OCI-M1 (cell line): ENCODE data around the gene NR2C2.

ENCODE experiments used
- DNase-seq: peaks from one replicate; lab custom pipeline; 2025; lab: John Stamatoyannopoulos, UW

NR2C2 gene

GRCh38 chr3:14921811-14922705 lies 25.3 kb upstream of the NR2C2 start:
- no peak for DNase-seq

- no peak for DNase-seq
Observed at GRCh38 chr3:14922863-14923262, 24.5 kb upstream of the NR2C2 start.

DNA sequence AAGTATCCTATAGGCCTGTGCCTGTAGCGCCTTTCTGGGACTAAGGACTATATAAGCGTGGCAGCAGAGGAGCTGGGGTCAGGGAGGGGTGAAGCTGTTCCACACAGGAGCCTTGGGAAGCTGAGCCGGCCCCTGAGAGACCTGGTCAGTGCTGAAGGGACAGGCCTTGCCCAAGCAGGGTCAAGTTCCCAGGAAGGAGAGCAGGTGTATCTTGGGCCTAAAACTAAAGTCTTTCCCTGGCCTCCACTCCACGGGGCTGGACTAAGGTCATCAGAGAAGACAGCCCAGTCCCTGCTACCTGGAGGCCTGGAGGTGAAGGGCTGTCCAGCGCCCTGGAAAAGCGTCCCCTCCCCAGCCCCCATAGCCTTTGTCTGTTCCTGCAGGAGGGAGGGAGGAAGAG lies 23.9 kb upstream of the NR2C2 start:
- DNase-seq, result no peak

GRCh38 chr3:14925729-14926591 lies 21.4 kb upstream of the NR2C2 start:
- DNase-seq, result peak; percentile 83

GRCh38 chr3:14926592-14926991 lies 20.8 kb upstream of the NR2C2 start:
- DNase-seq, result no peak

- no peak for DNase-seq
Observed at GRCh38 chr3:14927308-14927707, 20.1 kb upstream of the NR2C2 start.

DNA sequence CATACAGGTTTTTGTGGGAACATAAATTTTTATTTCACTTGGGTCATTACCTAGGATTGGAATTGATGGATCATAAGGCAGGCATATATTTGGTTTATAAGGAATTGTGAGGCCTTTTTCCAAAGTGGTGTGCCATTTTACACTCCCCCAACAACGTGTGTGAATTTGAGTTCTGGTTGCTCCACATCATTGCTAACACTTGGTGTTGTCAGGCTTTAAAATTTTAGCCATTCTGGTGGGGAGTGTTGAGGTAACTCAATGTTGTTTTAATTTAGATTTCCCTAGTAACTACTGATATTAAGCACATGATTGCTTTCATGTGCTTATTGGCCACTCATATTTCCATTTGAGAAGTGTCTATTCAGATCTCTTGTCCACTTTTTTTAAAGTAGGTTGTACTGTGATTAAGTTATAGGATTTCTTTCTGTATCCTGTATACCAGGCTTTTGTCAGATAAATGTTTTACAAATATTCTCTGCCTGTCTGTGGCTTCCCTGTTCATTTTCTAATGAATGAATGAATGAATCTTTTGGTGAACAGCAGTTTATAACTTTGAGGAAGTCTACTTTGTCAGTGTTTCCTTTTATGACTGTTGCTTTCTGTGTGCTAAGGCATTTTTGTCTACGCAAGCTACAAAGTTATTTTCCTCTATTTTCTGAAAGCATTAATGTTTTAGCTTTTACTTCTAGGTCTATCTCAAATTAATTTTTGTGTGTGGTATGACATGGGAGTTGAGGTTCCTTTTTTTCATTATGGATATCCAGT lies 17.9 kb upstream of the NR2C2 start:
- no peak for DNase-seq

- no peak for DNase-seq
Observed at GRCh38 chr3:14933820-14934425, 13.5 kb upstream of the NR2C2 start.

DNA sequence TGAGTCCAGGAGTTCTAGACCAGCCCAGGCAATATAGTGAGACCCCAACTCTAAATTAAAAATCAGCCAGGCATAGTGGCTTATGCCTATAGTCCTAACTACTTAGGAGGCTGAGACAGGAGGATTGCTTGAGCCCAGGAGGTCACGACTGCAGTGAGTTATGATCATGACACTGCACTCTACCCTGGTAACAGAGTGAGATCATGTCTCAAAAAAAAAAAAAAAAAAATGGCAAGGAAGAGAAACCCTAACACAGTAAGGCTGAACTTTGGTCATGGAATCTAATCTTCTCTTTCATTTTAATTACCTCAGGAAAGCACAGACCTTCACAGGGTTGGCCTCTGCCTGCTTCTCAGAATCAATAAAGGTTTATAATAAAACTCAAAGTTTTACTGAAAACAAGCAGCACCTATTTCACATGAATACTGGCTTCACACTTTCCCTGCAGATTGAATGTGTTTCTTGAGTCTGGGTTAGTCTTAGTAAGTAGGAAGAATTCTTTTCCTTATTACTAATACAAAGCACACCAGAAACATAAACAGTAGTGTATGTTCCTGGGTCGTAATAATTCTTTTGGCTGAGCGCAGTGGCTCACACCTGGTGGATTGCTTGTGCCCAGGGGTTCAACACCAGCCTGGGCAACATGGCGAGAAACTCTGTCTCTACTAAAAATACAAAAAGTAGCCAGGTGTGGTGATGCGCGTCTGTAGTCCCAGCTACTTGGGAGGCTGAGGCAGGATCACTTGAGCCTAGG lies 11.6 kb upstream of the NR2C2 start:
- DNase-seq, result peak; percentile 21

DNA sequence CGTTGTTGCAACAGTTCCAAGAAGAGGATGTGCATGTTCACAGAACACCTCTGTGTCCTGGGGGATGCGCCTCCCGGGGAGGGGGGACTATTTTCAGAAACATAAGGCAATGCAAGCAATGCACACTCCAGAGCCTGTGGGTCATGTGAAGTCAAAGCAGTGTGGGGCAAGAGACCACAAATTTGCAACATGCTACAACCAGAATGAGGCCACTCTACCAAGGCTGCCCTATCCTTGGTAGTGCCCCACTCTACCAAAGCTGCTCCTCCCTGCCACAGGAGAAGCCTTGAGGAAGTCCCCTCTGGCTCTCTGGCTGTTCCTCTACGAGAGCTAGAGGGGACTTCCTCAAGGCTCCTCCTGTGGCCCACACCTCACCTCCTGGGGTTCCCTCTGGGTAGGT lies 8.4 kb upstream of the NR2C2 start:
- DNase-seq, result no peak

GRCh38 chr3:14941871-14942270 lies 5.5 kb upstream of the NR2C2 start:
- DNase-seq, result no peak

GRCh38 chr3:14943042-14943441 lies 4.3 kb upstream of the NR2C2 start:
- DNase-seq, result no peak

DNA sequence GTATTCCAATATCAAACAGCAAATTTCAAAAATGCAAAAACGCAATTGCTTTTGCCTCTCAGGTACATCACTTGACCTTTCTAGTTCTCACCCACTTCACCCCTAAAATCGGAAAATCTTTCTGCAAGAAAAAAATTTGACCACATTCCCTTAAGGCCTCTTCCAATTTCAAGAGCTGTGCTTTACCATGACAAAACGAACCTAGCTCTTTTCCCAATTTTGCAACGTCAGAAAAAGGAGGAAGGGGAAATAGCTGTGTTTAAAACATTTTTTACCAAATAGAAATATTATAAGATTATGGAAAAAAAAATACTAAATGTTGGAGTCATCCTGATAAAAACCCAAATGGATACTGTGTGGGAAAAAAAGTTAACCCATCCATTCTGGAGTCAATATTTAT lies 1.1 kb upstream of the NR2C2 start:
- DNase-seq, result peak; percentile 23

- DNase-seq, result no peak
Observed at GRCh38 chr3:14946739-14947099, 664 bp upstream of the NR2C2 start.

DNA sequence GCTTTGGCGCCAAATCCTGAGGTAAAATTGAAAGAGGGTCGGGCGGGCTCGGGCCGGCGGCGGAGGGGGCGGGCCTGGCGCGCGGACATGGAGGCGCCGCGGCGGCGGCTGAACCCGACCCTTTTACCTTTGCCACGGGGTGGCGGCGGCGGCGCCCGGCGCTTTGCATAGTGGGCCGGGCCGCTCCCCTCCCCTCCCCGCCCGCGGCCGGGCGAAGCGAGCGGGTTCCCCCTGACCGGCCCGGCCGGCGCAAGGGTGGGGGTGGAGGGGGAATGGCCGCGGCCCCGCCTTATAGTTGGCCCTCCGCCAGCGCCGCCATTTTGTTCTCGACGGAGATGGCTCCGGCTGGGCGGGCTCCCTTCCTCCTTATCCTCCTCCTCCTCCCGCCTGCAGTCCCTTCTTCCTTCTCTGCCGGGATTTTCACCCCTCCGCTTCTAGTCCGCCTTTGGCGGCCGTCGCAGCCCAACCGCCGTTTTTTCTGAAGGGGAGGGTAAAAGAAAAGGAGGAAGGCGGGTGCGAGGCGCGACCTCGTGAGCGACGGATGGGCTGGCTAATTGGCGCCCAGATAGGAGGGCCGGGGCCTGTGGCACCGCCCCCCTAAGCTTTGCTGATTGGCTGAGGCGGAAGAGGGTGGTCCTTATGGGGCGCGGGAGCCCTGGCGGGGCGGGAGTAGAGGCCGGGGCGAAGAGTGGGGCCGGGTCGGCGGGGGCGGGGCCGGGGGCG lies 664 bp downstream of the NR2C2 start:
- peak; percentile 98 for DNase-seq

DNA sequence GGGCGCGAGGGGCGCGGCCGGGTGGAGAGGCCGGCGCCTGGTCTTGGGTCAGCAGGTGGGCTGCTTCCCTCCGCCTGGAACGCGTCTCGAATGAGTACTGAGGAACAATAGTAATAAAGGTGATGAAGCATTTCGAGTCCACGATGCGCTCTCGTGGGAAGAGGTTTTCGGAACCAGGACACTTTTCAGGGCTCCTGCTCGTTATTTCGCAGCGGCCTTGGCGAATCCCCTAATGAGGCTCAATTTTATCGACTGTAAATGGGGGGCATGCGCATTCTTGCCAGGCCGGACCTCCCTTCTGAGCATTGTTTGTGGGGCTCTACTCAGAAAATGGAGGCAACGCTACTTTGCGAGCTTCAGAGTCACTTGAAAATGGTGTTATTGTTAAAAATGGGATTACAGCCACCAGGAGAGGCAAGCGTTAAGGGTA lies 1.2 kb downstream of the NR2C2 start:
- no peak for DNase-seq

DNA sequence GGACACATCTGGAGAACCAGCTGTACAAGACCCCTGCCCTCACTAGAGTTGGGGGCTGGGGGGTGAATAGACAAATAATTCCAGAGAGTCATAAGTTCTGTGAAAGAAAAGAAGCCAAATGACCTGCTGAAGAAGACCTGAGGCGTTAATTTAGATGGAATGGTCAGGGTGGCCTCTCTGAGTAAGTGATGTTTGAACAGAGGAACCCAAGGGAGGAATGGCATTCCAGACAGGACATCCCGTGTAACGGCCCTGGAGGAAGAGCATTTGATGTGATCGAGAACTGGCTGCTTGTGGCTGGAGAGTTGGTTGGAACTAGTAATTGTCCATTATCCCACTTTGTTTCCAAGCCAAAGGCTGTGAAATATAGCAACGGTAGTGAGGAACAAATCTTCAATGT lies 1.7 kb downstream of the NR2C2 start:
- DNase-seq, result no peak

- no peak for DNase-seq
Observed at GRCh38 chr3:14950274-14950673, 2.9 kb downstream of the NR2C2 start.

GRCh38 chr3:14957153-14957552 lies 9.8 kb downstream of the NR2C2 start:
- no peak for DNase-seq

- no peak for DNase-seq
Observed at GRCh38 chr3:14957925-14958324, 10.5 kb downstream of the NR2C2 start.
